ENCODE measurements around the gene TACR1. TPM values are rescaled to one million over a fixed set of nuclear protein-coding genes. Genes with fewer than 3 reads are reported as not detected.
"Not testable (repeated sequence)": the region's sequence is repeated elsewhere in the genome, so short reads cannot be mapped to it uniquely, and the experiment has no call there.

The TACR1 gene
- total RNA-seq, 2 donors from 2014 or later = 3.9 to 6.0 TPM

GRCh38 chr2:75224636-75225094 lies 25.3 kb upstream of the TACR1 start:
- Histone ChIP-seq H3K27me3 (replicated peaks; ENCODE audit: insufficient read depth) (no peaks in the 10 kb centered on the region), H3K4me3 (no peak overlapping the region), H3K9me3 (no peaks in the 10 kb centered on the region), H3K27ac (no peak overlapping the region), H3K4me1 (ENCODE audit: control insufficient read depth in 1 of 2, low read depth in 2 of 2) (no peaks in the 10 kb centered on the region), H3K36me3 (no peaks in the 10 kb centered on the region)
- no peak for DNase-seq (ENCODE audit: low spot score)
- TF ChIP-seq, protein P1, sequence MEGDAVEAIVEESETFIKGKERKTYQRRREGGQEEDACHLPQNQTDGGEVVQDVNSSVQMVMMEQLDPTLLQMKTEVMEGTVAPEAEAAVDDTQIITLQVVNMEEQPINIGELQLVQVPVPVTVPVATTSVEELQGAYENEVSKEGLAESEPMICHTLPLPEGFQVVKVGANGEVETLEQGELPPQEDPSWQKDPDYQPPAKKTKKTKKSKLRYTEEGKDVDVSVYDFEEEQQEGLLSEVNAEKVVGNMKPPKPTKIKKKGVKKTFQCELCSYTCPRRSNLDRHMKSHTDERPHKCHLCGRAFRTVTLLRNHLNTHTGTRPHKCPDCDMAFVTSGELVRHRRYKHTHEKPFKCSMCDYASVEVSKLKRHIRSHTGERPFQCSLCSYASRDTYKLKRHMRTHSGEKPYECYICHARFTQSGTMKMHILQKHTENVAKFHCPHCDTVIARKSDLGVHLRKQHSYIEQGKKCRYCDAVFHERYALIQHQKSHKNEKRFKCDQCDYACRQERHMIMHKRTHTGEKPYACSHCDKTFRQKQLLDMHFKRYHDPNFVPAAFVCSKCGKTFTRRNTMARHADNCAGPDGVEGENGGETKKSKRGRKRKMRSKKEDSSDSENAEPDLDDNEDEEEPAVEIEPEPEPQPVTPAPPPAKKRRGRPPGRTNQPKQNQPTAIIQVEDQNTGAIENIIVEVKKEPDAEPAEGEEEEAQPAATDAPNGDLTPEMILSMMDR (IDR thresholded peaks at IDR 0.05) = no peak
- no peak for ATAC-seq (ENCODE audit: insufficient number of reproducible peaks, low FRiP score, low read depth)

- no peak for ATAC-seq (ENCODE audit: insufficient number of reproducible peaks, low FRiP score, low read depth)
- TF ChIP-seq, protein P1 (IDR thresholded peaks at IDR 0.05) = no peak
- no peaks in the 10 kb centered on the region for H3K36me3 ChIP-seq
Measured at GRCh38 chr2:75222527-75222926, 23.2 kb upstream of the TACR1 start.

GRCh38 chr2:75221862-75222261 lies 22.5 kb upstream of the TACR1 start:
- no peak overlapping the region for H3K4me3 ChIP-seq
- TF ChIP-seq, protein P1 (IDR thresholded peaks at IDR 0.05) = no peak
- H3K27ac ChIP-seq = no peak overlapping the region
- no peaks in the 10 kb centered on the region for H3K4me1 ChIP-seq (ENCODE audit: control insufficient read depth in 1 of 2, low read depth in 2 of 2)
- no peak for DNase-seq (ENCODE audit: low spot score)
- no peaks in the 10 kb centered on the region for H3K27me3 ChIP-seq (replicated peaks; ENCODE audit: insufficient read depth)
- no peak for ATAC-seq (ENCODE audit: insufficient number of reproducible peaks, low FRiP score, low read depth)
- H3K9me3 ChIP-seq = no peaks in the 10 kb centered on the region
- no peaks in the 10 kb centered on the region for H3K36me3 ChIP-seq

More at GRCh38 chr2:75222527-75222926, 23.2 kb upstream of the TACR1 start:
- DNase-seq (ENCODE audit: low spot score) = no peak
- Histone ChIP-seq H3K9me3 (no peaks in the 10 kb centered on the region), H3K4me3 (no peak overlapping the region), H3K27me3 (replicated peaks; ENCODE audit: insufficient read depth) (no peaks in the 10 kb centered on the region), H3K27ac (no peak overlapping the region), H3K4me1 (ENCODE audit: control insufficient read depth in 1 of 2, low read depth in 2 of 2) (no peaks in the 10 kb centered on the region)

DNA sequence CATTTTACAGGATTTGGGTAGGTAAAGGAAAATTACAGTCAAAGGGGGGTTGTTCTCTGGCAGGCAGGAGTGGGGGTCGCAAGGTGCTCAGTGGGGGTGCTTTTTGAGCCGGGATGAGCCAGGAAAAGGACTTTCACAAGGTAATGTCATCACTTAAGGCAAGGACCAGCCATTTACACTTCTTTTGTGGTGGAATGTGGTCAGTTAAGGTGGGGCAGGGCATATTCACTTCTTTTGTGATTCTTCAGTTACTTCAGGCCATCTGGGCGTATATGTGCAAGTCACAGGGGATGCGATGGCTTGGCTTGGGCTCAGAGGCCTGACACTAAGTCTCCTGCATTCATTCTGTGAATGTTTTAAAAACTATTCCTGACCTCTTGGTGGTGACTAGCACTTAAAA lies 19.9 kb upstream of the TACR1 start:
- not testable (repeated sequence) for ATAC-seq (ENCODE audit: insufficient number of reproducible peaks, low FRiP score, low read depth); H3K36me3 ChIP-seq; DNase-seq (ENCODE audit: low spot score); H3K4me3 ChIP-seq; H3K9me3 ChIP-seq; H3K27ac ChIP-seq; H3K4me1 ChIP-seq (ENCODE audit: control insufficient read depth in 1 of 2, low read depth in 2 of 2); H3K27me3 ChIP-seq (replicated peaks; ENCODE audit: insufficient read depth)

DNA sequence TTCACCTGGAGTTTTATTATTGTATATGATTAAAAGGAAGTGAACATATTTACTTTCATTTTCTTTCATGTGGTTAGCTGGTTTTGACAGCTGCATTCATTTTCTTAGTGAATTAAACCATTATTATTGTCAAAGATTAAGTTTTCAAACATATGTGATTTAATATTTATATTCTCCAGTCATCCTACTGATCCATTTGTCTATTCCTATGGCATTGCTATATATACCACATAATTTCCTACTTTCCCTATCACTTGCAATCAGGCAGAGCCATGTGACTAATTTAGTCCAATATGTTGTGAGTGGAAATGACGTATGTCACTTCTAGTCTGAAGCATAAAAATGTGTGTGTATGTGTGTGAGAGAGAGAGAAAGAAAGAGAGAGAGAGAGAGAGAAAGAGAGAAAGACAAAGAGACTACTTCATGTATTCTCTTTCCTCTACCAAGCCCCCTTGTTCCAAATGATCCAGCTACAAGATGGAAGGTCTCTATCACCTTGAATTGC lies 12.0 kb upstream of the TACR1 start:
- TF ChIP-seq, protein P1 (IDR thresholded peaks at IDR 0.05) = no peak
- ATAC-seq (ENCODE audit: insufficient number of reproducible peaks, low FRiP score, low read depth) (no peak), DNase-seq (ENCODE audit: low spot score) (no peak)
- H3K27ac ChIP-seq = no peak overlapping the region
- no peaks in the 10 kb centered on the region for H3K36me3 ChIP-seq
- no peaks in the 10 kb centered on the region for H3K27me3 ChIP-seq (replicated peaks; ENCODE audit: insufficient read depth)
- no peak overlapping the region for H3K4me3 ChIP-seq
- H3K4me1 ChIP-seq (ENCODE audit: control insufficient read depth in 1 of 2, low read depth in 2 of 2) = no peaks in the 10 kb centered on the region
- no peaks in the 10 kb centered on the region for H3K9me3 ChIP-seq

DNA sequence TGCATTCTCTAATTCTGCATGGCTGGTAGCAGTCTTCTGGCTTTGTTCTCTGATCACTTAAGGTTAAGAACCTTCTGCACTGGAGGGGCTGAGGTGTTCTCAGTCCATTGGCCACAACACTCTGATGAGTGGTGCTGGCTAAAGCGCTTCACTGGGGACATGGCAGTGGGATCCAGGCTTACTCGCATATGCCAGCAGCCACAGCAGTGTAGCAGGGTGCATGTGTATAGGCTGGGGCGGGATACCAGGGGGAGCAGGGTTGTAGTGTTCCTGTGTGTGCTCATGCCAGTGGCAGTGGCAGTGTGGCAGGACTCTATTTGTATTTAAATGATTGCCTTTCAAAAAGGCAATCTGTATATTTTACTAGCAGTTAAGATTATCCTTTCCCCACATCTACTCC lies 11.1 kb upstream of the TACR1 start:
- DNase-seq (ENCODE audit: low spot score) (no peak), ATAC-seq (ENCODE audit: insufficient number of reproducible peaks, low FRiP score, low read depth) (no peak)
- Histone ChIP-seq H3K9me3 (no peaks in the 10 kb centered on the region), H3K4me3 (no peak overlapping the region), H3K27ac (no peak overlapping the region), H3K4me1 (ENCODE audit: control insufficient read depth in 1 of 2, low read depth in 2 of 2) (no peaks in the 10 kb centered on the region), H3K36me3 (no peaks in the 10 kb centered on the region), H3K27me3 (replicated peaks; ENCODE audit: insufficient read depth) (no peaks in the 10 kb centered on the region)
- TF ChIP-seq, protein P1 (IDR thresholded peaks at IDR 0.05) = no peak
